Body of pancreas (tissue), 4 donors: ENCODE data around the gene MPG. TPM values are rescaled to one million over a fixed set of nuclear protein-coding genes. Genes with fewer than 3 reads are reported as not detected.
A peak's percentile ranks its signal among the peaks of the same experiment; 100 is the strongest.

ENCODE experiments used
- ATAC-seq: fragments of 150-250 bp; one replicate; pipeline ENCODE4 v1.9.1; 2016
- DNase-seq, 4 donors: peaks; one replicate each; pipeline ENCODE4 v3.0.0-alpha.2; 2019
- H3K27ac ChIP-seq, 4 donors: fragments of 200-600 bp; sonication (generic); 1 replicate in 3 of 4; 2 replicates in 1 of 4; pipeline versions ENCODE4 v1.5.1 to v1.6.1; 2016 to 2019; ENCODE audit warnings: mild to moderate bottlenecking in 1 of 4, mixed read lengths in 1 of 4, moderate library complexity in 1 of 4
- H3K27me3 ChIP-seq, 2 donors: fragments of 200-600 bp; sonication (generic); one replicate each; pipeline ENCODE4 v1.6.0; 2016; ENCODE audit warnings: mild to moderate bottlenecking in 1 of 2
- H3K36me3 ChIP-seq, 2 donors: fragments of 200-600 bp; sonication (generic); replicated peaks in 1 of 2; 2 replicates each; pipeline ENCODE4 v1.5.1; 2016; ENCODE audit warnings: low read depth in 2 of 2; ENCODE audit not compliant: insufficient read depth in 1 of 2
- H3K4me1 ChIP-seq: fragments of 200-600 bp; sonication (generic); one replicate; pipeline ENCODE4 v1.6.0; 2016
- H3K4me3 ChIP-seq, 2 donors: fragments of 200-600 bp; sonication (generic); 1 replicate in 1 of 2; 2 replicates in 1 of 2; pipeline ENCODE4 v1.5.1; 2016 to 2019
- H3K9me3 ChIP-seq, 3 donors: fragments of 200-600 bp; sonication (generic); 1 replicate in 2 of 3; 2 replicates in 1 of 3; pipeline ENCODE4 v1.5.1; 2016
- CTCF ChIP-seq, 7 experiments: fragments of 450-650 bp in 4 of 7; fragments of 200-600 bp in 3 of 7; sonication (generic) in 3 of 7; IDR thresholded peaks; one replicate each; pipeline ENCODE4 v1.5.1; 2016 to 2019; ENCODE audit warnings: antibody characterized with exemption in 7 of 7
- POLR2A ChIP-seq, 3 donors: fragments of 450-650 bp; IDR thresholded peaks; one replicate each; pipeline ENCODE4 v1.6.1; 2016; ENCODE audit warnings: antibody characterized with exemption in 3 of 3, mild to moderate bottlenecking in 2 of 3
- WGBS, 2 donors: methylation state at CpG; one replicate each; pipeline ENCODE4 v1.1.5; 2017; 5-methylcytosine and 5-hydroxymethylcytosine counted together
- intact Hi-C: fragments of 100-400 bp; cut with DNase I; formaldehyde crosslinking; loops from one replicate; pipeline ENCODE4 v1.15.1; 2023
- total RNA-seq, 2 donors: library from RNA; depleted of rRNA; stranded (reverse); fragments of >200 nt; gene quantifications; one replicate each; pipeline ENCODE4 v1.1.0, GENCODE V29; 2016

MPG gene
- total RNA-seq, 2 donors from 2014 or later, result 65.6 to 66.9 TPM

- no peak for DNase-seq
- no peak overlapping the region for H3K27ac ChIP-seq
- 91 to 100% methylated on average over 1 to 12 of the region's 16 CpGs for WGBS, 2 donors
- no peaks in the 10 kb centered on the region for H3K27me3 ChIP-seq
- H3K4me3 ChIP-seq, result no peak overlapping the region
- peaks cover 7% of the 10 kb centered on the region for H3K4me1 ChIP-seq
- intact Hi-C loops, result no loop called here
- H3K9me3 ChIP-seq, result no peaks in the 10 kb centered on the region
- H3K36me3 ChIP-seq, result peaks cover 0 to 3% of the 10 kb centered on the region in 2 donors
- no peak for ATAC-seq
- TF ChIP-seq POLR2A (IDR thresholded peaks at IDR 0.05), result no peak
- no peak for TF ChIP-seq CTCF (IDR thresholded peaks at IDR 0.05)
These were observed 14.6 kb upstream of the MPG start for GRCh38 chr16:63466-63865.

- DNase-seq (no peak), ATAC-seq (no peak)
- TF ChIP-seq CTCF (IDR thresholded peaks at IDR 0.05), result no peak
- H3K27ac ChIP-seq, result no peak overlapping the region
- H3K4me1 ChIP-seq, result peaks cover 11% of the 10 kb centered on the region
- intact Hi-C loops, result no loop called here
- no peaks in the 10 kb centered on the region for H3K27me3 ChIP-seq
- no peak overlapping the region for H3K4me3 ChIP-seq
- WGBS, 2 donors, result 88 to 91% methylated on average over 15 to 22 of the region's 25 CpGs
- H3K36me3 ChIP-seq, result peaks cover 0 to 3% of the 10 kb centered on the region in 2 donors
- no peaks in the 10 kb centered on the region for H3K9me3 ChIP-seq
These were observed 13.8 kb upstream of the MPG start for GRCh38 chr16:63998-64913.

- Histone ChIP-seq H3K4me3 (no peak overlapping the region), H3K36me3 (no peaks in the 10 kb centered on the region), H3K9me3 (no peaks in the 10 kb centered on the region), H3K4me1 (peaks cover 16% of the 10 kb centered on the region), H3K27me3 (no peaks in the 10 kb centered on the region), H3K27ac (no peak overlapping the region)
- DNase-seq (no peak), ATAC-seq (no peak)
- WGBS, 2 donors, result 75 to 80% methylated on average over 9 of the region's 9 CpGs
- no peak for TF ChIP-seq POLR2A (IDR thresholded peaks at IDR 0.05)
- TF ChIP-seq CTCF (IDR thresholded peaks at IDR 0.05), result no peak
- intact Hi-C loops, result no loop called here
These were observed 13.1 kb upstream of the MPG start for GRCh38 chr16:64914-65255.

GRCh38 chr16:65745-66144 is 12.3 kb upstream of the MPG start:
- H3K4me1 ChIP-seq, result peaks cover 24% of the 10 kb centered on the region
- peak; percentile 90 to 98 (median 95) for TF ChIP-seq CTCF (IDR thresholded peaks at IDR 0.05)
- no peak for TF ChIP-seq POLR2A (IDR thresholded peaks at IDR 0.05)

More at GRCh38 chr16:65745-66144, 12.3 kb upstream of the MPG start:
- no peaks in the 10 kb centered on the region for H3K9me3 ChIP-seq
- no peak overlapping the region for H3K4me3 ChIP-seq
- intact Hi-C loops, result no loop called here
- no peaks in the 10 kb centered on the region for H3K36me3 ChIP-seq
- DNase-seq (peak; percentile 86 to 92 (median 87)), ATAC-seq (peak; percentile 85)
- 14 to 35% methylated on average over 7 to 17 of the region's 17 CpGs for WGBS, 2 donors
- H3K27me3 ChIP-seq, result no peaks in the 10 kb centered on the region
- H3K27ac ChIP-seq, result no peak overlapping the region
